HEK293 (cell line): ENCODE results near the gene HARS2.
A peak's percentile ranks its signal among the peaks of the same experiment; 100 is the strongest.
"Not testable (repeated sequence)": the region's sequence is repeated elsewhere in the genome, so short reads cannot be mapped to it uniquely, and the experiment has no call there.

Source experiments
- CTCF ChIA-PET: fragments of 350-600 bp; formaldehyde crosslinking; extraction: SDS; loops from one replicate; lab custom pipeline; 2021; ENCODE audit warnings: antibody characterized with exemption; lab: Yijun Ruan, JAX
- POLR2A ChIA-PET: fragments of 300-600 bp; formaldehyde crosslinking; extraction: SDS; loops from one replicate; lab custom pipeline; 2020; ENCODE audit warnings: antibody characterized with exemption, inconsistent platforms; lab: Yijun Ruan, JAX
- H3K27ac ChIP-seq: fragments of 200-500 bp; sonication (Bioruptor generic); 2 replicates; pipeline ENCODE4 v1.5.1; 2014; ENCODE audit warnings: low read depth, low read length, control low read depth, inconsistent platforms; ENCODE audit errors: extremely low read depth
- H3K36me3 ChIP-seq, 2 experiments: fragments of 200-500 bp in 1 of 2; sonication (Bioruptor generic) in 1 of 2; 1 replicate in 1 of 2; 2 replicates in 1 of 2; pipeline ENCODE4 v1.5.1; 2014 to 2017; ENCODE audit warnings: inconsistent platforms in 2 of 2, low read length in 2 of 2; ENCODE audit not compliant: control insufficient read depth in 2 of 2, insufficient read depth in 1 of 2
- H3K4me1 ChIP-seq: fragments of 200-500 bp; sonication (Bioruptor generic); 2 replicates; pipeline ENCODE4 v1.5.1; 2014; ENCODE audit warnings: mild to moderate bottlenecking, low read length, inconsistent platforms; ENCODE audit not compliant: control insufficient read depth, insufficient read depth
- H3K4me3 ChIP-seq: 2 replicates; pipeline ENCODE4 v1.5.1; 2011; ENCODE audit warnings: low read depth, mild to moderate bottlenecking, control low read depth, low read length, moderate library complexity
- H3K9me3 ChIP-seq: fragments of 200-500 bp; sonication (Bioruptor generic); 2 replicates; pipeline ENCODE4 v1.5.1; 2014; ENCODE audit warnings: low read depth, low read length, inconsistent platforms; ENCODE audit not compliant: control insufficient read depth, insufficient read depth
- BCL11A ChIP-seq: fragments of 450-650 bp; formaldehyde crosslinking; IDR thresholded peaks from 2 replicates; pipeline ENCODE4 v1.5.1; 2016; ENCODE audit warnings: low read depth, missing biosample characterization, missing genetic modification characterization
- GLIS1 ChIP-seq: fragments of 450-650 bp; formaldehyde crosslinking; IDR thresholded peaks from 2 replicates; pipeline ENCODE4 v1.5.1; 2016; ENCODE audit warnings: missing biosample characterization, missing genetic modification characterization
- HOXC10 ChIP-seq: sonication (generic); formaldehyde crosslinking; IDR thresholded peaks from 2 replicates; pipeline ENCODE4 v1.8.1; 2023; ENCODE audit warnings: mild to moderate bottlenecking, missing genetic modification reagents
- SALL2 ChIP-seq: fragments of 450-650 bp; formaldehyde crosslinking; IDR thresholded peaks from 2 replicates; pipeline ENCODE4 v1.5.0; 2017; ENCODE audit warnings: missing biosample characterization, mild to moderate bottlenecking, missing genetic modification characterization, borderline replicate concordance
- ZNF133 ChIP-seq: fragments of 450-650 bp; formaldehyde crosslinking; IDR thresholded peaks from 2 replicates; pipeline ENCODE4 v1.5.1; 2016; ENCODE audit warnings: missing biosample characterization, missing genetic modification characterization
- ZNF146 ChIP-seq: fragments of 450-650 bp; formaldehyde crosslinking; IDR thresholded peaks from 2 replicates; pipeline ENCODE4 v1.5.1; 2016; ENCODE audit warnings: missing biosample characterization, missing genetic modification characterization
- ZNF18 ChIP-seq: fragments of 450-650 bp; formaldehyde crosslinking; IDR thresholded peaks from 2 replicates; pipeline ENCODE4 v1.5.1; 2016; ENCODE audit warnings: missing biosample characterization, missing genetic modification characterization
- ZNF239 ChIP-seq: fragments of 450-650 bp; formaldehyde crosslinking; IDR thresholded peaks from 2 replicates; pipeline ENCODE4 v1.5.1; 2016; ENCODE audit warnings: missing biosample characterization, missing genetic modification characterization
- ZNF26 ChIP-seq: fragments of 450-650 bp; formaldehyde crosslinking; IDR thresholded peaks from 2 replicates; pipeline ENCODE4 v1.5.1; 2016; ENCODE audit warnings: missing biosample characterization, missing genetic modification characterization
- ZNF518A ChIP-seq: fragments of 450-650 bp; formaldehyde crosslinking; conservative IDR thresholded peaks from 2 replicates; pipeline ENCODE4 v1.5.1; 2016; ENCODE audit warnings: low read depth, missing biosample characterization, missing genetic modification characterization
- ZNF530 ChIP-seq: fragments of 450-650 bp; formaldehyde crosslinking; IDR thresholded peaks from 2 replicates; pipeline ENCODE4 v1.5.1; 2016; ENCODE audit warnings: low read depth, missing biosample characterization, missing genetic modification characterization
- ZNF623 ChIP-seq: fragments of 450-650 bp; formaldehyde crosslinking; IDR thresholded peaks from 2 replicates; pipeline ENCODE4 v1.5.1; 2016; ENCODE audit warnings: missing biosample characterization, missing genetic modification characterization
- TF ChIP-seq, protein P1 (sequence below): fragments of 450-650 bp; formaldehyde crosslinking; IDR thresholded peaks from 2 replicates; pipeline ENCODE4 v1.5.1; 2016; ENCODE audit warnings: missing biosample characterization, missing genetic modification characterization
- TF ChIP-seq, protein P2 (sequence below): fragments of 450-650 bp; formaldehyde crosslinking; IDR thresholded peaks from 2 replicates; pipeline ENCODE4 v1.5.1; 2016; ENCODE audit warnings: missing biosample characterization, missing genetic modification characterization

HARS2 gene

GRCh38 chr5:140700177-140701144, 9.2 kb downstream of the HARS2 start, which contains the start of gene ZMAT2 (continued):
- TF ChIP-seq ZNF518A (tag by site-specific recombination) (peak; percentile 64), HOXC10 (CRISPR knock-in tag) (0 out of 2 replicates have a peak, but pooled peaks have one; percentile 77), ZNF239 (tag by site-specific recombination) (no peak), SALL2 (no peak)

- Histone ChIP-seq H3K36me3 (peaks cover 33 to 50% of the 10 kb centered on the region in 2 experiments), H3K4me1 (no peaks in the 10 kb centered on the region), H3K4me3 (no peak overlapping the region), H3K9me3 (no peaks in the 10 kb centered on the region), H3K27ac (no peak overlapping the region)
- TF ChIP-seq, protein P1, sequence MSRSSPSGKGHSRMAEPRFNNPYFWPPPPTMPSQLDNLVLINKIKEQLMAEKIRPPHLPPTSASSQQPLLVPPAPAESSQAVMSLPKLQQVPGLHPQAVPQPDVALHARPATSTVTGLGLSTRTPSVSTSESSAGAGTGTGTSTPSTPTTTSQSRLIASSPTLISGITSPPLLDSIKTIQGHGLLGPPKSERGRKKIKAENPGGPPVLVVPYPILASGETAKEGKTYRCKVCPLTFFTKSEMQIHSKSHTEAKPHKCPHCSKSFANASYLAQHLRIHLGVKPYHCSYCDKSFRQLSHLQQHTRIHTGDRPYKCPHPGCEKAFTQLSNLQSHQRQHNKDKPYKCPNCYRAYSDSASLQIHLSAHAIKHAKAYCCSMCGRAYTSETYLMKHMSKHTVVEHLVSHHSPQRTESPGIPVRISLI (tag by site-specific recombination), result peak; percentile 76; the same call in 1 of the 2 replicates
- no peak for TF ChIP-seq ZNF133 (tag by site-specific recombination)
- ChIA-PET CTCF (interaction anchor here (0.6 to 1.5 kb wide), 4 partner anchors 16 to 442 kb away, joined by 3 to 4 read pairs (median 4); partner anchors contain the start of genes HARS1 and HARS2), POLR2A (interaction anchor here (0.6 to 1.1 kb wide), 2 partner anchors 11 to 601 kb away, joined by 3 to 4 read pairs; no protein-coding TSS in a partner anchor)
Measured at GRCh38 chr5:140707812-140708211, 16.6 kb downstream of the HARS2 start.

DNA sequence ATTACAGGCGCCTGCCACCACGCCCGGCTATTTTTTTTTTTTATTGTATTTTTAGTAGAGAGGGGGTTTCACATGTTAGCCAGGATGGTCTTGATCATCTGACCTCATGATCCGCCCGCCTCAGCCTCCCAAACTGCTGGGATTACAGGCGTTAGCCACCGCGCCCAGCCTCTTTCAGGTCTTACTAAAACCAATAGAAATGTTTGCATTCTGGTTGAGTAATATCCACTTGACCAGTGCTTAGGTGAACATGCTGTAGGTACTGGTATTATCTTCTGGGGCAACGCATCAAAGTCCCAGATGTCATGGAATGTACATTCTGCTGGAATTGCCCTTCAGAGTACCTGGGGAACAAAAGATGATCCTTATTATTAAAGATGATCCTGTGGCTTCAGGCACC, 17.5 kb downstream of the HARS2 start:
- H3K27ac ChIP-seq, H3K4me3 ChIP-seq, H3K4me1 ChIP-seq, H3K9me3 ChIP-seq: not testable (repeated sequence)
- ChIA-PET CTCF (interaction anchor here (1.5 kb wide), 1 partner anchor 17 kb away, joined by 4 read pairs; the partner anchor contains the start of genes HARS1 and HARS2), POLR2A (interaction anchor here (1.0 to 1.1 kb wide), 3 partner anchors 9 to 61 kb away, joined by 3 to 8 read pairs (median 3); partner anchors contain the start of genes IK, NDUFA2 and ZMAT2)
- H3K36me3 ChIP-seq, result peaks cover 23 to 40% of the 10 kb centered on the region in 2 experiments

DNA sequence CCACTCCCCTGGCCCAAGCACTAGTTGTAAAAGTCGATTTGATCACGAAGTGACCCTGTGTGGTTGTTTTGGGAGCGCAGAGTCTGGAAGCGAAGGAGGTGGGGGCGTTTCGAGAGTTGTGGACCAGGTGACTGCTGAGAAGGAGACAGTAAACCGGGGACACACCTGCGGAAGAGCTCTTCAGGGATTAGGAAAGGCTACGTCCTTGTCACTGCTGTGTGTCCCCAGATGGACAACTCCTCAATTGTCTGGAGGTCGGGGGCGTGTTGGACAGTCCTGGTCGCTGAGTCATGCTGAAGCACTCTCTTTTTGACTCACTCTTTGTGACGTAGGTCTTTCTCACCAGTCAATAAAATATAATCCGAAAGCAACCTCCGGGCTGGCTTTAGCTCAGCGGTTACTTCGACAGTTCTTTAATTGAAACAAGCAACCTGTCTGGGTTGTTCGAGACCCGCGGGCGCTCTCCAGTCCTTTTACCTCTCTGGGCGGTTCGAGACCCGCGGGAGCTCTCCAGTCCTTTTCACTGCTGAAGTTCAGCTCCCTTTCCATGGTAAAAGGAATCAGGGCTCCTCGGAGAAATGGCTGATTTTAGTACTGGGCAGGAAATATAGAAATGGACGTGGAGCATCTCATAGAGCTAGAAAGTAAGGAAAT, 19.8 kb downstream of the HARS2 start:
- Histone ChIP-seq H3K4me3 (peak overlapping the region; percentile 56), H3K9me3 (no peaks in the 10 kb centered on the region), H3K4me1 (no peaks in the 10 kb centered on the region), H3K27ac (peak overlapping the region; percentile 50), H3K36me3 (peaks cover 6 to 17% of the 10 kb centered on the region in 2 experiments)
- CTCF ChIA-PET, result interaction anchor here (0.6 to 1.3 kb wide), 8 partner anchors 9 to 466 kb away, joined by 3 to 11 read pairs (median 4); partner anchors contain the start of genes HARS1 and HARS2
- POLR2A ChIA-PET, result interaction anchor here (0.6 to 3.6 kb wide), 19 partner anchors 8 to 365 kb away, joined by 3 to 23 read pairs (median 5); partner anchors contain the start of genes ANKHD1, APBB3, HARS1 and HARS2
- TF ChIP-seq BCL11A (tag by site-specific recombination), result peak; percentile 96
- peak; percentile 16; the same call in 1 of the 2 replicates for TF ChIP-seq ZNF146 (tag by site-specific recombination)
- no peak for TF ChIP-seq ZNF18
- TF ChIP-seq ZNF530 (tag by site-specific recombination), result no peak
- TF ChIP-seq ZNF26 (tag by site-specific recombination), result no peak
- TF ChIP-seq, protein P2, sequence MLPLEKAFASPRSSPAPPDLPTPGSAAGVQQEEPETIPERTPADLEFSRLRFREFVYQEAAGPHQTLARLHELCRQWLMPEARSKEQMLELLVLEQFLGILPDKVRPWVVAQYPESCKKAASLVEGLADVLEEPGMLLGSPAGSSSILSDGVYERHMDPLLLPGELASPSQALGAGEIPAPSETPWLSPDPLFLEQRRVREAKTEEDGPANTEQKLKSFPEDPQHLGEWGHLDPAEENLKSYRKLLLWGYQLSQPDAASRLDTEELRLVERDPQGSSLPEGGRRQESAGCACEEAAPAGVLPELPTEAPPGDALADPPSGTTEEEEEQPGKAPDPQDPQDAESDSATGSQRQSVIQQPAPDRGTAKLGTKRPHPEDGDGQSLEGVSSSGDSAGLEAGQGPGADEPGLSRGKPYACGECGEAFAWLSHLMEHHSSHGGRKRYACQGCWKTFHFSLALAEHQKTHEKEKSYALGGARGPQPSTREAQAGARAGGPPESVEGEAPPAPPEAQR (tag by site-specific recombination), result peak; percentile 83; the same call in 1 of the 2 replicates
- peak; percentile 37; the same call in 1 of the 2 replicates for TF ChIP-seq ZNF623 (tag by site-specific recombination)
- TF ChIP-seq GLIS1 (tag by site-specific recombination), result peak; percentile 53
